Gastrocnemius medialis (tissue), 4 donors: ENCODE measurements around the gene PARS2. TPM values are rescaled to one million over a fixed set of nuclear protein-coding genes. Genes with fewer than 3 reads are reported as not detected.

Source experiments
- ATAC-seq, 2 donors: fragments of 150-250 bp; one replicate each; pipeline ENCODE4 v1.9.1; 2016
- DNase-seq, 2 donors: peaks; one replicate each; pipeline ENCODE4 v3.0.0-alpha.2; 2019
- H3K27ac ChIP-seq, 4 donors: fragments of 200-600 bp; sonication (generic); 1 replicate in 1 of 4; 2 replicates in 3 of 4; pipeline ENCODE4 v1.5.1; 2016 to 2018; ENCODE audit warnings: mild to moderate bottlenecking in 2 of 4, moderate library complexity in 1 of 4
- H3K27me3 ChIP-seq, 3 donors: fragments of 200-600 bp; sonication (generic) in 2 of 3; 1 replicate in 1 of 3; 2 replicates in 2 of 3; pipeline versions ENCODE4 v1.5.1 to v1.6.0; 2016 to 2019; ENCODE audit warnings: mild to moderate bottlenecking in 1 of 3, moderate library complexity in 1 of 3
- H3K36me3 ChIP-seq, 2 donors: fragments of 200-600 bp; sonication (generic) in 1 of 2; one replicate each; pipeline ENCODE4 v1.5.1; 2017 to 2018
- H3K4me1 ChIP-seq, 2 donors: fragments of 200-600 bp; sonication (generic) in 1 of 2; one replicate each; pipeline ENCODE4 v1.5.1; 2016 to 2017; ENCODE audit warnings: mild to moderate bottlenecking in 2 of 2
- H3K4me3 ChIP-seq, 4 donors: fragments of 200-600 bp; sonication (generic) in 3 of 4; 1 replicate in 1 of 4; 2 replicates in 3 of 4; pipeline ENCODE4 v1.5.1; 2016 to 2019; ENCODE audit warnings: mild to moderate bottlenecking in 2 of 4
- H3K9me3 ChIP-seq, 3 donors: fragments of 200-600 bp; sonication (generic) in 2 of 3; 1 replicate in 1 of 3; 2 replicates in 2 of 3; pipeline ENCODE4 v1.5.1; 2016 to 2019
- CTCF ChIP-seq, 5 experiments: fragments of 450-650 bp in 3 of 5; fragments of 200-600 bp in 2 of 5; sonication (generic) in 2 of 5; IDR thresholded peaks in 4 of 5; conservative IDR thresholded peaks in 1 of 5; 1 replicate in 4 of 5; 2 replicates in 1 of 5; pipeline ENCODE4 v1.5.1; 2016 to 2019; ENCODE audit warnings: antibody characterized with exemption in 5 of 5, mild to moderate bottlenecking in 3 of 5, moderate library complexity in 3 of 5
- POLR2A ChIP-seq, 2 donors: fragments of 450-650 bp; IDR thresholded peaks; one replicate each; pipeline ENCODE4 v1.6.1; 2017; ENCODE audit warnings: antibody characterized with exemption in 2 of 2, mild to moderate bottlenecking in 2 of 2, moderate library complexity in 2 of 2
- in situ Hi-C, 4 donors: fragments of 200-750 bp; cut with MboI; loops; one replicate each; pipeline versions ENCODE4 v1.15.0 to v1.8.0; 2017; ENCODE audit warnings: low sequenced_read_pairs in 4 of 4
- intact Hi-C: fragments of 100-400 bp; cut with DNase I; formaldehyde crosslinking; loops from one replicate; pipeline ENCODE4 v1.15.1; 2023; ENCODE audit warnings: low total_unique reads
- total RNA-seq, 4 donors: library from RNA; depleted of rRNA; stranded (reverse); fragments of >200 nt; gene quantifications; one replicate each; pipeline versions ENCODE4 v1.1.0 to v1.2.3, GENCODE V29; 2016

Gene PARS2
- total RNA-seq, 4 donors from 2014 or later = 4.7 to 8.4 (median 4.9) TPM

GRCh38 chr1:54798769-54799641 is 34.7 kb upstream of the PARS2 start:
- peaks cover 0 to 3% of the 10 kb centered on the region in 2 donors for H3K4me1 ChIP-seq
- no peaks in the 10 kb centered on the region for H3K36me3 ChIP-seq
- H3K27ac ChIP-seq = no peak overlapping the region
- peaks cover 13 to 27% (median 16%) of the 10 kb centered on the region in 3 donors for H3K27me3 ChIP-seq
- DNase-seq (no peak), ATAC-seq (no peak)
- intact Hi-C loops (no loop called here), in situ Hi-C loops (no loop called here)
- no peak overlapping the region for H3K4me3 ChIP-seq
- no peaks in the 10 kb centered on the region for H3K9me3 ChIP-seq
- TF ChIP-seq CTCF (IDR thresholded peaks at IDR 0.05 in 4 of 5, conservative IDR thresholded peaks at IDR 0.05 in 1 of 5) (no peak), POLR2A (IDR thresholded peaks at IDR 0.05) (no peak)

GRCh38 chr1:54798206-54798605 is 33.9 kb upstream of the PARS2 start:
- no peak for DNase-seq
- Histone ChIP-seq H3K4me3 (no peak overlapping the region), H3K9me3 (no peaks in the 10 kb centered on the region), H3K27me3 (peaks cover 13 to 27% (median 16%) of the 10 kb centered on the region in 3 donors), H3K4me1 (peaks cover 0 to 3% of the 10 kb centered on the region in 2 donors), H3K36me3 (no peaks in the 10 kb centered on the region), H3K27ac (no peak overlapping the region)
- in situ Hi-C loops (no loop called here), intact Hi-C loops (no loop called here)
- TF ChIP-seq CTCF (IDR thresholded peaks at IDR 0.05 in 4 of 5, conservative IDR thresholded peaks at IDR 0.05 in 1 of 5) (no peak), POLR2A (IDR thresholded peaks at IDR 0.05) (no peak)
- no peak for ATAC-seq

GRCh38 chr1:54796902-54797301 is 32.6 kb upstream of the PARS2 start:
- in situ Hi-C loops = no loop called here
- no peak for ATAC-seq

GRCh38 chr1:54795841-54796468 is 31.6 kb upstream of the PARS2 start:
- intact Hi-C loops (no loop called here), in situ Hi-C loops (no loop called here)
- no peaks in the 10 kb centered on the region for H3K9me3 ChIP-seq
- H3K4me1 ChIP-seq = no peaks in the 10 kb centered on the region
- no peak overlapping the region for H3K27ac ChIP-seq
- TF ChIP-seq POLR2A (IDR thresholded peaks at IDR 0.05) = no peak
- TF ChIP-seq CTCF (IDR thresholded peaks at IDR 0.05 in 4 of 5, conservative IDR thresholded peaks at IDR 0.05 in 1 of 5) = no peak
- H3K27me3 ChIP-seq = peaks cover 9 to 25% (median 11%) of the 10 kb centered on the region in 3 donors
- ATAC-seq (no peak), DNase-seq (no peak)
- H3K4me3 ChIP-seq = no peak overlapping the region
- H3K36me3 ChIP-seq = no peaks in the 10 kb centered on the region

More at GRCh38 chr1:54796902-54797301, 32.6 kb upstream of the PARS2 start:
- Histone ChIP-seq H3K4me1 (peaks cover 0 to 3% of the 10 kb centered on the region in 2 donors), H3K27me3 (peaks cover 17 to 27% (median 20%) of the 10 kb centered on the region in 3 donors), H3K4me3 (no peak overlapping the region), H3K9me3 (no peaks in the 10 kb centered on the region), H3K27ac (no peak overlapping the region), H3K36me3 (no peaks in the 10 kb centered on the region)
- intact Hi-C loops = no loop called here
- TF ChIP-seq POLR2A (IDR thresholded peaks at IDR 0.05) (no peak), CTCF (IDR thresholded peaks at IDR 0.05 in 4 of 5, conservative IDR thresholded peaks at IDR 0.05 in 1 of 5) (no peak)
- DNase-seq = no peak
